GM18951 (cell line): ENCODE results near the gene MTIF3.

Experiments used
- POLR2A ChIP-seq: IDR thresholded peaks from 4 replicates; pipeline ENCODE4 v1.6.1; 2011; ENCODE audit warnings: mild to moderate bottlenecking; ENCODE audit not compliant: insufficient read length, insufficient read depth; ENCODE audit errors: extremely low read depth
- in situ Hi-C: fragments of 300-500 bp; cut with MboI; formaldehyde crosslinking; loops from one replicate; pipeline ENCODE4 v1.12.0; 2022; ENCODE audit warnings: low sequenced_read_pairs, mixed read lengths, inconsistent platforms; ENCODE audit not compliant: unreplicated experiment

MTIF3 gene

GRCh38 chr13:27442071-27442647, 8.2 kb downstream of the MTIF3 start:
- no peak for TF ChIP-seq POLR2A
- in situ Hi-C loops = no loop called here

- in situ Hi-C loops = no loop called here
- no peak for TF ChIP-seq POLR2A
Measured at GRCh38 chr13:27440408-27440807, 10.0 kb downstream of the MTIF3 start.

DNA sequence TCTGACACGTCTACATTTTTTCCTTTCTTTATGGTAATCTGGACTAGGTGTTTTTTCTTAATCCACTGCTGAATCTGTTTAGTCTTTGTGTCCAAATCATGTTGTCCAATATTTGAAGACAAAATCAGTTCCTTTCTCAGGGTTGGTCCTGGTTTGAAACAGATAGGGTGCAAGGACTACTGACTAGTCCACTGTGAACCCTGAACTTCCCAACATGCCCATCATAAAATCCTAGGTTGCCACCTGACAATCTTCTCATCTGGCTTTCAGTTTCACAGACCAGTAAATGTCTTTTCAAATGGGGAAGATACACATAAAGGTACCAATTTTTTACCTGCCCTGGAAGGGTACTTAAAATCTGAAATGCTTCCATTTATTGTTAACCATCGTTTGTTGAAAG, 13.2 kb downstream of the MTIF3 start:
- no peak for TF ChIP-seq POLR2A
- in situ Hi-C loops = no loop called here

GRCh38 chr13:27432611-27433210, 17.7 kb downstream of the MTIF3 start:
- TF ChIP-seq POLR2A = no peak
- in situ Hi-C loops = no loop called here

GRCh38 chr13:27432180-27432579, 18.2 kb downstream of the MTIF3 start:
- TF ChIP-seq POLR2A = no peak
- in situ Hi-C loops = no loop called here

- TF ChIP-seq POLR2A = no peak
- in situ Hi-C loops = no loop called here
Measured at GRCh38 chr13:27428160-27428559, 22.2 kb downstream of the MTIF3 start.

DNA sequence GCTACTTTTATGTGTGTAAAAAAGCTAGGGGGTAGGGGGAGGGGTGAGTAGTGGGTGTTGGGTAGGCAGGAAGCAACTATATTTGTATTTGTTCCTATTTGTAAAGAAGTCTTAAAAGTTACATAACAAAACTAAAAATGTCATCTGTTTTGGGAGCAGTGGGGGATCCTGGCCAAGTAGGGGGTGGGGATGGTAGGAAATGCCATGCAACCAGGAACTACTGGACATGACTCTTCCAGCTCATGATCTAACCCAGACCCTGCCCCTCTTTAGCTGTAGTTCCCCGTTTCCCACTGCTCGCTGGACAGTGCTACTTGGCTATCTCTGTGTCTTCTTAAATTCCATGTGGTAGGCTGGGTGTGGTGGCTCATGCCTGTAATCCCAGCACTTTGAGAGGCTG, 22.7 kb downstream of the MTIF3 start:
- in situ Hi-C loops = no loop called here
- TF ChIP-seq POLR2A = no peak

DNA sequence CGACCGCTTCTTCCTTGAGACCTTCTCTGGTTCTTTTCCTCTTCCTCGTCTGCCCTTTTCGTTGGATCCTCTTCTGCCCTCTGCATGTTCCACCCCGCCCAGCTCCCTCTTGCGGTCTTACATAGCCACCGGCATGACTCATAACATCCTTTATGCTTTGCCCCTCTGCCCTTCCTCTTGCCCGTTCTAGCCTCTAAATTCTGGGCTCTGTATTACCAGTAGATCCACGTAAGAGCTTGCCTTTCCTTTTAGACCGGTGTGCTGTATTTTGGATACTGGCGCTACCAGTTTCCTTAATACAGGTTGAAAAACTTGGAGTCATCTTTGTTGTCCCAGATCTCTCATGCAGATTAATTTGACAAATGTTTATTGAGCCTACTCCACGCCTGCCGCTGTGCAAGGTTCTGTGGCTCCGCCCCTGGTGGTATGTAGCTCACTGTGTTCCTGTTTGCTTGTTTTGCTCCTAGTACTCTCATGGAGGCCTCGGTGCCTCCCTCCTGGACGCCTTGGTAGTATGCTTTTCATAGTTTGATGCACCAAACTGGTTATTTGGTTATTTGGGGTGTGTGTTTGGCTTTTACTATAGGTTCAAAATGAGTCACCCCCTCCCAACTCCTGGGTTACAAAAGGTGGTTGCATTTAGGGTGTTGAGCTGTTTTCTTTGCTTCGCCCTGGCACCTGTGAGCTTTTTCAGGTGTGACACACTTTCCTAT, 24.3 kb downstream of the MTIF3 start:
- no peak for TF ChIP-seq POLR2A
- in situ Hi-C loops = no loop called here

- peak; percentile 23 for TF ChIP-seq POLR2A
- in situ Hi-C loops = no loop called here
Measured at GRCh38 chr13:27425158-27425917, 25.0 kb downstream of the MTIF3 start.

DNA sequence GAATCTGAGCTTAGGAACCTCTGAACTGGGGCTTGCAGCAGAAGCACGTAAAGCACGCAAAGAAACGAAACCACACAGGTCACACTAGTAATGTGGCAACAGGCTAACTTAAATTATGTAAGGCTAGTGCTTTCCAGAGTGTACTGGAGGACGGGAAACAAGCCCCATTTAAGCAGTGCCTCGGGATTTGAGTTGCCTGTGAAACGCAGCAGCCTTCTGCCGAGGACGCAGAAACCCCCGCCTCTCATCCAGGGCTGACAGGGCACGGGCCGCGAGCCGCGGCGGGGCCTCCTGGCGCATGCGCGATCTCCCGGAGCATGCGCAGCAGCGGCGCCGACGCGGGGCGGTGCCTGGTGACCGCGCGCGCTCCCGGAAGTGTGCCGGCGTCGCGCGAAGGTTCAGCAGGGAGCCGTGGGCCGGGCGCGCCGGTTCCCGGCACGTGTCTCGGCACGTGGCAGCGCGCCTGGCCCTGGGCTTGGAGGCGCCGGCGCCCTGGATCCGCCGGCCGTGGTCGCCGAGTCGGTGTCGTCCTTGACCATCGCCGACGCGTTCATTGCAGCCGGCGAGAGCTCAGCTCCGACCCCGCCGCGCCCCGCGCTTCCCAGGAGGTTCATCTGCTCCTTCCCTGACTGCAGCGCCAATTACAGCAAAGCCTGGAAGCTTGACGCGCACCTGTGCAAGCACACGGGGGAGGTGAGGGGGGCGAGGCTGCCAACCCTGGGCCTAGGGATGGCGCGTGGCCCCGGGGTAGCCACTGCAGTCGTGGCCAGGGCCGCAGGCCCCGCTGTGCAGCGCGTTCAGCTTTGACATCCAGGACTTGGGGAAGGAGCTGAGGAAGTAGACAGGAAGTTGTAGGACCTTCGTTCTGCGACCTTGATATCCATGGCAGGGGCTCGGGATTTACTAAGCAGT, 25.9 kb downstream of the MTIF3 start, which contains the start of gene GTF3A:
Gene GTF3A, plus strand, starts transcription at position 374 of the 912 bp plus-strand sequence.
- in situ Hi-C loops = no loop called here
- TF ChIP-seq POLR2A = peak; percentile 98

GRCh38 chr13:27423333-27423732, 27.0 kb downstream of the MTIF3 start:
- TF ChIP-seq POLR2A = no peak
- in situ Hi-C loops = no loop called here

DNA sequence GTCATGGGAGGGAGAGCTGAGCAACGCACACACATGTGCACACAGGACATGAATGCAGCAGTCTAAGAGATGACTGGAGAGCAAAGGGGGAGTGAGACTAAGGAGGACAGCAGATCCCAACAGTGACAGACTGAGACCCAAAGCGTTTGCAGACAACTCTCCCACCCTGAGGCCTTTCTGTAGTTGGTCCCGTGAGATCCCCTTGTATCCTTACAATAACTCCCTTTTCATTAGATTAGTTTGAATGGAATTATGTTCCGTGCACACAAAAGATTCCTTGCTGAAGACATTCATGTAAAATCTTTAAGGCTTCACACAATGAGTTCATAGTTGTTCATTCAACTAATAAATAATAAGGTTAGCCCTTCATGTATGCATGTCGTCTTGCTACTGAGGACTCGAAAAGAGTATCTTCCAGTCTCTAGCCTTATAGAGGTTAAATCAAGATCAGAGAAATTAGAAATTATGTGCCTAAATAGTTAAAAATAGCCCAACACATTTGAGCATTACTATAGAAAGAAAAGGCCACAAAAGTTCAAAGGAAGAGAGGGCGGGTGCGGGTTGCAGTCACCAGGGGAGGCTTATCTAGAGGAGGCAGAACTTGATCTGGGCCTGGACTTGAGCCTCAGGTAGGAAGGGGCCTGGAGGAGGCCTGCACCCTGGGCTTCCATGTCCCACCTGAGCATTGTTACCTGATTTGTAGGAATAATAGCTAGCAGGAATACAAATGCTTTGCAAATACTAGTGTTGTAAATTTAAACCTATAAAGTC, 29.1 kb downstream of the MTIF3 start:
- no peak for TF ChIP-seq POLR2A
- in situ Hi-C loops = no loop called here
